ENCODE data around the gene BPIFA1. TPM values are rescaled to one million over a fixed set of nuclear protein-coding genes. Genes with fewer than 3 reads are reported as not detected.
A peak's percentile ranks its signal among the peaks of the same experiment; 100 is the strongest.

The BPIFA1 gene
- total RNA-seq, 1 experiment from 2014 or later, result not detected

DNA sequence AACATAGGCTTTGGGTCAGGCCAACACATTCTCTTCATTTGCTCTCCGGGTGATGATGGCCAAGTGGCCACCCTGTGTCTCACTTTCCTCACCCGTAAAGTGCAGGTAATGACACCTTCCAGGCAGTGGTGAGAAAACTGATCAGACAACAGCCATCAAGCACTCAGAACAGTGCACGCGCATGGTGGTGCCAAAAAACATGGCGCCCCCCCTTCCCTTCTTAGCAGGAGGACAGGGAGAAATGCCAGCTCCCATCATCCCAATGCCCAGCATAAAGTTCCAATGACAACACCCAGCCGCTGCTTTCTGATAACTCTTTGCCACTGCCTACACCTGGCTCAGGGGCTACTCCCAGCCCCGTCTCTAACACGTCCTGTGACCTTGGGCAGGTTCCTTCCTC is 55.6 kb downstream of the BPIFA1 start:
- Histone ChIP-seq H3K79me2 (ENCODE audit: low read length) (no peaks in the 10 kb centered on the region), H2AFZ (ENCODE audit: low read length) (no peak overlapping the region), H3K27ac (ENCODE audit: low read length) (no peak overlapping the region), H4K20me1 (ENCODE audit: insufficient read depth, low read depth, low read length) (no peaks in the 10 kb centered on the region), H3K36me3 (ENCODE audit: insufficient read depth, low read length) (no peaks in the 10 kb centered on the region), H3K4me1 (ENCODE audit: low read length) (no peaks in the 10 kb centered on the region), H3K27me3 (ENCODE audit: low read length) (no peaks in the 10 kb centered on the region), H3K9me3 (ENCODE audit: low read length) (no peaks in the 10 kb centered on the region), H3K4me3 (ENCODE audit: low read length) (no peak overlapping the region), H3K4me2 (ENCODE audit: low read depth, low read length, poor library complexity, severe bottlenecking) (no peak overlapping the region), H3K9me2 (replicated peaks; ENCODE audit: insufficient read depth, low read length) (no peaks in the 10 kb centered on the region), H3K9ac (ENCODE audit: low read length) (no peak overlapping the region)
- DNase-seq, result no peak

DNA sequence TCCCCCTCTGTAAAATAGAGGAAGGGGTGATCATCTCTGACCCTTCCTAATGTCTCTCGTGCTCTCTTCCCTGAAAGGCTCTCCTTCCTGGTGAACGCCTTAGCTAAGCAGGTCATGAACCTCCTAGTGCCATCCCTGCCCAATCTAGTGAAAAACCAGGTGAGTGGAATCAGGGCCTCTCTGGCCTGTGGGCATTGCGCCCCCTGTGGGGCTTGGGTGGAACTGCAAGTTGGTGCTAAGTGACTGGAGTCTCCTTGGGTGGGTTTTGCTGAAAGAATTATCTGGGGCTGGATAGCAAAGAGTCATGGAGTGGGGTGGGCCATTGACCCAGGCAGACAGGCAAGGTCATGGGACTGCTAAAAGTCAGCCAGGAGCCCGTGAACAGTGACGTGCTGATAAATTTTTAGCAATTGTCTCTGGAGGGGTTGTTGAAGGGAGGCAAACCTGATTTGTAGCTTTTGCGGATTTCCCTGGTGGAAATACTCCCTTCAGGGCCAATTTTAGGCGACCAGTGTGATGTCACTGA is 56.1 kb downstream of the BPIFA1 start:
- Histone ChIP-seq H3K4me2 (ENCODE audit: low read depth, low read length, poor library complexity, severe bottlenecking) (no peak overlapping the region), H3K79me2 (ENCODE audit: low read length) (no peaks in the 10 kb centered on the region), H3K27ac (ENCODE audit: low read length) (no peak overlapping the region), H3K36me3 (ENCODE audit: insufficient read depth, low read length) (no peaks in the 10 kb centered on the region), H3K4me3 (ENCODE audit: low read length) (no peak overlapping the region), H3K27me3 (ENCODE audit: low read length) (no peaks in the 10 kb centered on the region), H3K9ac (ENCODE audit: low read length) (no peak overlapping the region), H3K9me3 (ENCODE audit: low read length) (no peaks in the 10 kb centered on the region), H3K4me1 (ENCODE audit: low read length) (no peaks in the 10 kb centered on the region), H2AFZ (ENCODE audit: low read length) (no peak overlapping the region), H4K20me1 (ENCODE audit: insufficient read depth, low read depth, low read length) (no peaks in the 10 kb centered on the region), H3K9me2 (replicated peaks; ENCODE audit: insufficient read depth, low read length) (no peaks in the 10 kb centered on the region)
- peak; percentile 93 for DNase-seq

Other genes with a start within 250 kb of the BPIFA1 start
- not detected in 2 replicates for gene SUN5, start 231.6 kb upstream of the BPIFA1 start, total RNA-seq (2014; rRNA removed; shearing (Covaris generic); ENCODE audit: low replicate concordance)
- gene BPIFB2, start 228.3 kb upstream of the BPIFA1 start, total RNA-seq (2014; rRNA removed; shearing (Covaris generic); ENCODE audit: low replicate concordance), result not detected in 2 replicates
- not detected in 2 replicates for gene BPIFB6, start 204.3 kb upstream of the BPIFA1 start, total RNA-seq (2014; rRNA removed; shearing (Covaris generic); ENCODE audit: low replicate concordance)
- gene BPIFB3, start 182.1 kb upstream of the BPIFA1 start, total RNA-seq (2014; rRNA removed; shearing (Covaris generic); ENCODE audit: low replicate concordance), result not detected in 2 replicates
- not detected in 2 replicates for gene BPIFB4, start 156.4 kb upstream of the BPIFA1 start, total RNA-seq (2014; rRNA removed; shearing (Covaris generic); ENCODE audit: low replicate concordance)
- gene BPIFA2, start 67.8 kb upstream of the BPIFA1 start, total RNA-seq (2014; rRNA removed; shearing (Covaris generic); ENCODE audit: low replicate concordance), result not detected in 2 replicates
- not detected in 2 replicates for gene BPIFA3, start 18.6 kb upstream of the BPIFA1 start, total RNA-seq (2014; rRNA removed; shearing (Covaris generic); ENCODE audit: low replicate concordance)
- gene BPIFB1, start 47.2 kb downstream of the BPIFA1 start, total RNA-seq (2014; rRNA removed; shearing (Covaris generic); ENCODE audit: low replicate concordance), result not detected in 2 replicates
- 30.7 and 32.5 TPM in 2 replicates for gene CDK5RAP1, start 165.5 kb downstream of the BPIFA1 start, total RNA-seq (2014; rRNA removed; shearing (Covaris generic); ENCODE audit: low replicate concordance)
- gene SNTA1, start 207.8 kb downstream of the BPIFA1 start, total RNA-seq (2014; rRNA removed; shearing (Covaris generic); ENCODE audit: low replicate concordance), result 51.4 and 85.6 TPM in 2 replicates

Data from Karpas-422 (cell line).